ENCODE data around the gene NOS2. TPM values are rescaled to one million over a fixed set of nuclear protein-coding genes. Genes with fewer than 3 reads are reported as not detected.
A peak's percentile ranks its signal among the peaks of the same experiment; 100 is the strongest.
"Not testable (repeated sequence)": the region's sequence is repeated elsewhere in the genome, so short reads cannot be mapped to it uniquely, and the experiment has no call there.

Gene NOS2
- 0.07 TPM in 1 of 2 replicates, not detected in the other for total RNA-seq

DNA sequence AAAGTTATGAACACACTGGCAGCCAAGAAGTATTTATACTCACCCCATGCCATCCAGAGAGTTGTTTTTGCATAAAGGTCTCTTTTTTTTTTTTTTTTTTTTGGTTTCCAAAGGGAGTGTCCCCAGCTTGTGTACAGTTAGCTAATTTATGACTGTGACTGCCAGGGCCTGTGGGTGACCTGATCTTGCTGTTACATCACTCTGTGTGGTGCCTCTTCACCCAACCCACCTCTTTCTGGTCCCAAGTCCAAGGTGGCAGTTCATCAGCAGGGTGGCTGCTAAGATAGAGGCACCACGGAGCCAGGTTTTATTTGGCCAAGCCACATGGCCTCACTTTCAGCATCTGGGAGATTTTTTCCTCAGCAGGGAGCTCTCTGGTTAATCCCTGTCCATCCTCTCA is at the start of gene NOS2:
Gene NOS2 (minus strand): TSS at position 8 of the 400 bp plus-strand sequence. CDS start 1,720 bp downstream, outside the sequence.
- H3K4me1 Mint-ChIP-seq (ENCODE audit: low read depth), result peaks cover 3% of the 10 kb centered on the region
- H3K27me3 Mint-ChIP-seq (ENCODE audit: low read depth), result peaks cover 12% of the 10 kb centered on the region
- intact Hi-C loops (cut with micrococcal nuclease), result no loop called here
- H3K27ac Mint-ChIP-seq, result no peak within 1 kb of the TSS
- DNase-seq (ENCODE audit: low spot score), result no peak
- no peaks in the 10 kb centered on the region for H3K9me3 Mint-ChIP-seq
- H3K36me3 Mint-ChIP-seq (ENCODE audit: low read depth), result no peaks in the 10 kb centered on the region
- no peak within 1 kb of the TSS for H3K4me3 Mint-ChIP-seq (ENCODE audit: low read depth)

DNA sequence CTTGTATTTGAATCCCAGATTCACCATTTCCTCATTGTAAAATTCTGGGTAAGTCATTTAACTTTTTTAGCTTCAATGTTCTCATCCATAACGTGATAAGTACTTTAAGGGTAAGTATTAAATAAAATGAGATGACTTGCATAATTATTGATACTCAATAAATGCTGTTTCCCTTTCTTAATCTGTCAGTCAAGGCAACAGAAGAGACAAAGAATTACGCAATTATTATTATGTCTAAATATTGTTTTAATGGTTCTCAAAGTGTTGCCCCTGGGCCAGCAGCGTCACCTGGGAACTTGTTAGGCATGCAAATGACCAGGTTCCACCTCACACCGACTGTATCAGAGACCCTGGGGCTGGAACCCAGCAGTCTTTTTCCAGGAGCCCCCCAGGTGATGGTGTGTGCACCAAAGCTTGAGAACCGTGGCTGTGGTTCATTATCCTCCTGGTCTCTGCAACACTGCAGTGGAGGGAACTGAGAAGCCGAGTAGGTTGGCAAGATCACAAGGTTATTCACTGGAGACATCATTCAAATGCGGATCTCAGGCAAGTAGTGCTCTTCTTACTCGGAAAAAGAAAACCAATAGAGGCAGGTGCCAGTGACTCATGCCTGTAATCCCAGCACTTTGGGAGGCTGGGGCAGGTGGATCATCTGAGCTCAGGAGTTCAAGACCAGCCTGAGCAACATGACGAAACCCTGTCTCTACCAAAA is 49.3 kb upstream of the NOS2 start:
- peaks cover 10% of the 10 kb centered on the region for H3K27me3 Mint-ChIP-seq (ENCODE audit: low read depth)
- DNase-seq (ENCODE audit: low spot score), result no peak
- H3K36me3 Mint-ChIP-seq (ENCODE audit: low read depth), result peaks cover 6% of the 10 kb centered on the region
- peaks cover 25% of the 10 kb centered on the region for H3K4me1 Mint-ChIP-seq (ENCODE audit: low read depth)
- H3K27ac Mint-ChIP-seq, result no peak overlapping the region
- intact Hi-C loops (cut with micrococcal nuclease), result no loop called here
- H3K4me3 Mint-ChIP-seq (ENCODE audit: low read depth), result no peak overlapping the region
- no peaks in the 10 kb centered on the region for H3K9me3 Mint-ChIP-seq

DNA sequence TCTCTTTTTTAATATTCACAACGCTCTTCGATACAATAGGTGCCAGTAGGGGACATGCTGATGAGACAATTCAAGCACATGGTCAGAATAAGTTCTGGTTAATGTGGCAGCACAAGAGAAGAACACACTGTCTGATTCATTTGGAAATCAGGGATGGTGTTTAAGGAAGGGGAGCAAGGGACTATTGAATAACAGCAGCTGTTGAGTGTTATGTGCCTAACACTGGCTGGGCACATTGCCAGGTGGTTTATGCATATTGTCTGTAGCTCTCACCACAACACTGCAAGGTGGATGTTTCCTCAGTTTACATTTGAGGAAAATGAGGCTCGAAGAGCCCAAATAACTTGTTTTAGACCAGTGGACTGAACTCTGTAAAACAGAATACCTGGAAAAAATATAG is 48.6 kb upstream of the NOS2 start:
- Mint-ChIP-seq H3K27me3 (ENCODE audit: low read depth) (peaks cover 8% of the 10 kb centered on the region), H3K36me3 (ENCODE audit: low read depth) (peaks cover 6% of the 10 kb centered on the region)
- intact Hi-C loops (cut with micrococcal nuclease), result no loop called here

DNA sequence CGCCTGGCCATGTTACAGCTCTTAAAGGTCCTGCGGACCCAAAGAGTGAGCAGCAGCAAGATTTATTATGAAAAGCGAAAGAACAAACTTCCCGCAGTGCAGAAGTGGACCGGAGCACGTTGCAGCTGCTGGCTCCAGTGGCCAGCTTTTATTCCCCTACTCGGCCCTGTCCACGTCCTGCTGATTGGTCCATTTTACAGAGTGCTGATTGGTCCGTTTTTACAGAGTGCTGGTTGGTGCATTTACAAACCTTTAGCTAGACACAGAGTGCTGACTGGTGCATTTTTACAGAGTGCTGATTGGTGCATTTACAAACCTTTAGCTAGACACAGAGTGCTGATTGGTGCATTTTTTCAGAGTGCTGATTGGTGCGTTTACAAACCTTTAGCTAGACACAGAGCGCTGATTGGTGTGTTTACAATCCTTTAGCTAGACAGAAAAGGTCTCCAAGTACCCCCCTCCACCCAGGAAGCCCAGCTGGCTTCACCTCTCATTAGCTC is 46.5 kb upstream of the NOS2 start:
- H3K4me1 Mint-ChIP-seq (ENCODE audit: low read depth), result peaks cover 25% of the 10 kb centered on the region
- H3K36me3 Mint-ChIP-seq (ENCODE audit: low read depth); intact Hi-C loops (cut with micrococcal nuclease): not testable (repeated sequence)

More for the DNA sequence above, 48.6 kb upstream of the NOS2 start:
- peaks cover 25% of the 10 kb centered on the region for H3K4me1 Mint-ChIP-seq (ENCODE audit: low read depth)
- no peak overlapping the region for H3K27ac Mint-ChIP-seq
- H3K4me3 Mint-ChIP-seq (ENCODE audit: low read depth), result no peak overlapping the region
- DNase-seq (ENCODE audit: low spot score), result no peak
- H3K9me3 Mint-ChIP-seq, result no peaks in the 10 kb centered on the region

DNA sequence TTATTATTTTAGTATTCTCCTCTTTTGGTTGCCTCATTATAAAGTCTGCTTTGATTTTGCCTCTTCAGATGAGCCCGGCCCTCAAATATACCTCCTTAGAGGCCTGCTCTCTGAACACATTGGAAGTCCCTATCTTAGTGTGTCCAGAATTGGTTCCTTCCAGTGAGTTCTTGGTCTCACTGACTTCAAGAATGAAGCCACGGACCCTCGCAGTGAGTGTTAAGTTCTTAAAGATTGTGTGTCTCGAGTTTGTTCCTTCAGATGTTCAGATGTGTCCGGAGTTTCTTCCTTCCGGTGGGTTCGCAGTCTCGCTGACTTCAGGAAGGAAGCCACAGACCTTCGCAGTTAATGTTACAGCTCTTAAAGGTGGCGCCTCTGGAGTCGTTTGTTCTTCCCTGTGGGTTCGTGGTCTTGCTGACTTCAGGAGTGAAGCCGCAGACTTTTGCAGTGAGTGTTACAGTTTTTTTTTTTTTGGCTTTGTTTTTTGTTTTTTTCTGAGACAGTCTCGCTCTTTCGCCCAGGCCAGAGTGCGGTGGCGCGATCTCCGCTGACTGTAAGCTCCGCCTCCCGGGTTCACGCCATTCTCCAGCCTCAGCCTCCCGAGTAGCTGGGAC is 45.8 kb upstream of the NOS2 start:
- Mint-ChIP-seq H3K27me3 (ENCODE audit: low read depth) (peaks cover 6% of the 10 kb centered on the region), H3K9me3 (no peaks in the 10 kb centered on the region), H3K27ac (peak overlapping the region; percentile 81), H3K4me3 (ENCODE audit: low read depth) (peak overlapping the region; percentile 59), H3K4me1 (ENCODE audit: low read depth) (peaks cover 25% of the 10 kb centered on the region), H3K36me3 (ENCODE audit: low read depth) (peaks cover 6% of the 10 kb centered on the region)
- intact Hi-C loops (cut with micrococcal nuclease), result no loop called here
- peak; percentile 25 for DNase-seq (ENCODE audit: low spot score)

More for the DNA sequence above, 46.5 kb upstream of the NOS2 start:
- H3K9me3 Mint-ChIP-seq; H3K27me3 Mint-ChIP-seq (ENCODE audit: low read depth); DNase-seq (ENCODE audit: low spot score): not testable (repeated sequence)
- Mint-ChIP-seq H3K4me3 (ENCODE audit: low read depth) (peak overlapping the region; percentile 59), H3K27ac (peak overlapping the region; percentile 81)

DNA sequence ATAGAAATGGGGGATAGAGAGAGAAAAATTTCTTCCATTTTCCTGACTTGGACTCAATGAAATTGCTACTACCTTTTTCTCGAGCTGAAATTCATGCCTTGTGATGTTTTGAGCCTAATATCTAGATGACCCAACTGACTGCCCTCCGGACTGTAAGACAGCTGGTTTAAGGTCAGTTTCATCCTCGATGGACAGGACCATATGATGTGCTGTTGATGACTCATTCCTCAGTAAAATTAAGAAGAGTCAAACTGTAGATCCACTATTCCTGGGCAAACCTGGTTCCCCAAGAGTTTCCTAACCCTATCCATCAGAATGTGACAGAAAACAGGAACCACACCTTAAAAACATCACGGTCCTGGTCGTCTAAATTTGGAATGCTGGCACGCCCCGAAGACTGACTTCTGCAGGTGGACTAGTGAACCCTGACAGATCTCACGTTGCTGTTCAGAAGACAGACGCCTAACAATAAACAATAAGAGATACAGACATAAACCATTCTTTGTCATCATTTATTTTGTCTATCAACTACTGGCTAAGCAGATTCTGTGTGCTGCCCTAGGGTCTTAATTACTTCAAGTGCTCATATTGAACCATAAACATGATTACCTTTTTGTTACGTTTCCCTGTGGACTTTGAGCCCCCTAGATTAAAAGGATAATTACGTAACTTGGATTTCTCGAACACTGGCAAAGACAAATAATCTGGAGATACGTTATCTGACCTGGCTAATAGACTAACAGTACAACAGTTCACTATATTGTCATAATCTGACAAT is 45.1 kb upstream of the NOS2 start:
- DNase-seq (ENCODE audit: low spot score), result no peak
- Mint-ChIP-seq H3K27ac (no peak overlapping the region), H3K4me1 (ENCODE audit: low read depth) (peaks cover 25% of the 10 kb centered on the region), H3K27me3 (ENCODE audit: low read depth) (peaks cover 7% of the 10 kb centered on the region), H3K36me3 (ENCODE audit: low read depth) (peaks cover 6% of the 10 kb centered on the region), H3K4me3 (ENCODE audit: low read depth) (no peak overlapping the region), H3K9me3 (no peaks in the 10 kb centered on the region)
- intact Hi-C loops (cut with micrococcal nuclease), result no loop called here

DNA sequence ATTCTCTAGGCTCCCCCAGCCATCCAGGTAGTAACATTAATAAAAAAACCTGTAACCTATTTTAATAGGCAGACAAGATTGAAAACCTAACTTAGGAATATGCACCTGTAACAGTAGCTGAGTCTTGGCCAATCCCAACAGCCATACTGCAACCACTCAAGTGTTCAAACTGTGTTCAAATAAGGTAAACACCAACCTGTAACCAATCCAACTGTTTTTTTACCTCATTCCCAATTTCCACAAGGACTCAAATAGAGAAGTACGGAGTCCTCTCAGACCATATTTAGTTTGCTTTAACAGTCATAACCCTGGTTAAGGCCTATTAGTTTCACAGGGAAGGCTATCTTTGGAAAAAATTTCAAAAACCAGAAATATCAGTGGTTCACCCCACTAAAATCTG is 40.4 kb upstream of the NOS2 start:
- no peak overlapping the region for H3K4me3 Mint-ChIP-seq (ENCODE audit: low read depth)
- DNase-seq (ENCODE audit: low spot score), result no peak
- peaks cover 5% of the 10 kb centered on the region for H3K27me3 Mint-ChIP-seq (ENCODE audit: low read depth)
- no peaks in the 10 kb centered on the region for H3K36me3 Mint-ChIP-seq (ENCODE audit: low read depth)
- no peaks in the 10 kb centered on the region for H3K9me3 Mint-ChIP-seq
- H3K4me1 Mint-ChIP-seq (ENCODE audit: low read depth), result peaks cover 13% of the 10 kb centered on the region
- intact Hi-C loops (cut with micrococcal nuclease), result no loop called here
- H3K27ac Mint-ChIP-seq, result no peak overlapping the region

DNA sequence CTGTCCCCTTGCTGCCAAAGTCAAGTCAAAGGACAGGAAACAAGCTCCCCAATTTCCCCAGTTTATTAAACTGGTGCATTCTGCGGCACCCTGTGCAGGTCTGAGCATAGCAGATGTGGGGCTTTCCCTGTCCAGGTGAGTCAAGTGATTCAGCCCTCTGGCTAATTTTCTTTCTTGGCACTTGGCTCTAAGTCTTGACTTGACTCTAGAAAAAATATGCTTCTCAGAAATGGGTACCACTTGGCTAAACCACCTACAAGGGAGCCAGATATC is 40.0 kb upstream of the NOS2 start:
- H3K27ac Mint-ChIP-seq; H3K36me3 Mint-ChIP-seq (ENCODE audit: low read depth); DNase-seq (ENCODE audit: low spot score); H3K4me3 Mint-ChIP-seq (ENCODE audit: low read depth); intact Hi-C loops (cut with micrococcal nuclease); H3K27me3 Mint-ChIP-seq (ENCODE audit: low read depth); H3K9me3 Mint-ChIP-seq; H3K4me1 Mint-ChIP-seq (ENCODE audit: low read depth): not testable (repeated sequence)

DNA sequence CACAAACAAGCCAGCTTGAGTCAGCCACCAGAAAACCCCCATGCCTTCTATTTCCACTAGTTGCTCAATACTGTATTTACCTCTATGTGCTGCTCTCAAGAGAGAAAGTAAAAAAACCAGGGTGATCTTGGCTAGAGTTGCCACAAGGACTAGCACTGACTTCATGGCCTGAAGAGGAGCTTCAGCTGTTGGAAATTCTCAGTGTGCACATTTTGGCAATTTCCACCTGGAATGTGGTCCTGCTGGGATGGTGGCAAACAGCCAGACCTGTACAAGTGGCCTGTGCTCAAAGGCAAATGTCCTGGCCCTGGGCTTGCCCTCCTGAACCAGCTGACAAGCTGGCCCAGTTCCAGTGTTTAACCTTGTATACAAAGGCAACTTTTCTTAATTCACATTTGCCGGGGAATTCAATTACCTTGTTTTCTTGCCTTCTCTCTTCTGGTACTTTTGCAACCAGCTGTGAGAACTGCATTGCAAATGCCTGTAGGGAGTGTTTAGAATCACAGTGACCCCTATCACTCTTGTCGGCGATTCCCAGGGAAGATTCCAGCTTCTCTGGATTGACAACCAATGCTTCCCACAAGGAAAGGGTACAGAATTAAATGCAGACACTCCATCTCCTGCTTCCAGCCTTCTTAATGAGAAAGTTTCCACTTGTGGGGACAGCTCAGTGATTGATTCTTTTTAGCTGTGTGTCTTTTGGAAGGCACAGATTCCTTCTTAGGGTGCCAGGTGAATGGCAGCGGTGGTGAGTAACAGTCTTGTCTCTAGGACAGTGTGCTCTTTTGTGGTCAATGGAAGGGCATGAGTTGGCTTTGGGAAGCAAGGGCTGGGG is 39.5 kb upstream of the NOS2 start:
- H3K27ac Mint-ChIP-seq; intact Hi-C loops (cut with micrococcal nuclease); H3K9me3 Mint-ChIP-seq; H3K36me3 Mint-ChIP-seq (ENCODE audit: low read depth); H3K27me3 Mint-ChIP-seq (ENCODE audit: low read depth); H3K4me3 Mint-ChIP-seq (ENCODE audit: low read depth); DNase-seq (ENCODE audit: low spot score); H3K4me1 Mint-ChIP-seq (ENCODE audit: low read depth): not testable (repeated sequence)

DNA sequence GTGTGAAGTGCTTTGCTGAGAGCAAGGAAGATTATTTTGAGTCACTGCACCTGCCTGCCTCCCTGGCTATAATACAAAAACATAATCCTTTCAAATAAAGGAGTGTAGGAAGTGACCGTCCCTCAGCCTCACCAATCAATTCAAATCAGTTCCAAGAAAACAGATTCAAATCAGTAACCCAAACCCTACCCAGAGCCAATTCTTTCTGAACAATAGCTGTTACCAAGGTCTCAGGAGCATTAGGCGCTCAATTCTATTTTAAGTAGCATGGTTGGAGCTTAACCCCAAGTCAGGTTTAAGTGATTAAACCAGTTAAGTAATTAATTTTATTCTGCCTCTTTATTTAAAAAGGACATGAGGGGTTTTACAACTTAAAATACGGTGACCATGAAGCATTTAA is 38.3 kb upstream of the NOS2 start:
- H3K4me3 Mint-ChIP-seq (ENCODE audit: low read depth); intact Hi-C loops (cut with micrococcal nuclease); DNase-seq (ENCODE audit: low spot score); H3K27ac Mint-ChIP-seq; H3K9me3 Mint-ChIP-seq; H3K36me3 Mint-ChIP-seq (ENCODE audit: low read depth); H3K27me3 Mint-ChIP-seq (ENCODE audit: low read depth); H3K4me1 Mint-ChIP-seq (ENCODE audit: low read depth): not testable (repeated sequence)

DNA sequence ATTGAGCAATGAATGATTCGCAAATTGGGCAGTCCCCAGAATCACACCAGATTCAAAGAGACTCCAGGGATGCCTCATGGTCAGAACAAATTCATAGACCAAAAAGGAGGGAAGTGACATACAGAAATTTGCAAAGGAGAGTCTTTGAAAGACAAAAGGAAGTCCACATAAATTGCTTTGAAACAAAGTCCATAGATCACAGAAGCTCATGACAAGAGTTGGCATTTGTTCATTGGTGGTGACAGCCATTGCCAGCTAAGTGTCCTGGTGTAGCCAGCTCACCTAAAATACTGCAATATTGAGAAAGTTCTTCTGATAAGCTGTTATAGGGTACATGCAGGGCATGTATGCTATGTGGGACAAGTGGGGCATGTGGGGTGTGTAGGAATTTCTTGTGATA is 37.4 kb upstream of the NOS2 start:
- H3K4me1 Mint-ChIP-seq (ENCODE audit: low read depth); intact Hi-C loops (cut with micrococcal nuclease); H3K4me3 Mint-ChIP-seq (ENCODE audit: low read depth); H3K27ac Mint-ChIP-seq; H3K9me3 Mint-ChIP-seq; DNase-seq (ENCODE audit: low spot score); H3K27me3 Mint-ChIP-seq (ENCODE audit: low read depth); H3K36me3 Mint-ChIP-seq (ENCODE audit: low read depth): not testable (repeated sequence)

DNA sequence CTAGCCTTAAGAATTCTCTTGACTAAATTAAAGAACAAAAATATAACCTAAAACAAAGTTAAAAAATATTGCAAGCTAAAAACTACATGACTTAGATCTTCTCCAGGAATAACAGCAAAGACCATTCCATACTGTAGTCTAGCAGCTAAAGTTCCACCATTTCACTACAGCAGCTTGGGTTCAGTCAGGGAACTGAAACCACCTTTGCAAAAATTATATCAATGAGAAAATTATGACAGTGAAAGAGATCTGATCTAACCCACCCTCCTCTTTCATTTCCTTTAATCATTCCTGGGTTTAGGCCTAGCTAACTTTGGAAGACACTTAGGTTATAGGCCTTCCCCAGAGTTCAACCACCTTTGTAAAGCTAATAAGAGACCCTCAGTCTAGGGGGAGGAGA is 36.3 kb upstream of the NOS2 start:
- no peaks in the 10 kb centered on the region for H3K36me3 Mint-ChIP-seq (ENCODE audit: low read depth)
- no peak overlapping the region for H3K4me3 Mint-ChIP-seq (ENCODE audit: low read depth)
- intact Hi-C loops (cut with micrococcal nuclease), result no loop called here

More for the DNA sequence above, 36.3 kb upstream of the NOS2 start:
- H3K27ac Mint-ChIP-seq, result no peak overlapping the region
- peaks cover 5% of the 10 kb centered on the region for H3K4me1 Mint-ChIP-seq (ENCODE audit: low read depth)
- DNase-seq (ENCODE audit: low spot score), result no peak
- peaks cover 3% of the 10 kb centered on the region for H3K9me3 Mint-ChIP-seq
- H3K27me3 Mint-ChIP-seq (ENCODE audit: low read depth), result peaks cover 2% of the 10 kb centered on the region
